Stimulated activated naive CD8-positive, alpha-beta T cell treated with anti-CD3 and anti-CD28 coated beads, Interleukin-15, Interleukin-2, amounts not matched to agents 100 ng/mL and 50 ng/mL, for 24 hours (primary cell): ENCODE data around the gene ASTN2.

Experiments used
- H3K27ac Mint-ChIP-seq: one replicate; pipeline ENCODE4 v1.8.0; 2021; ENCODE audit warnings: mild to moderate bottlenecking, mixed read lengths
- H3K27me3 Mint-ChIP-seq: one replicate; pipeline ENCODE4 v1.8.0; 2021; ENCODE audit warnings: mixed read lengths
- H3K36me3 Mint-ChIP-seq: one replicate; pipeline ENCODE4 v1.8.0; 2021; ENCODE audit warnings: low read depth, mixed read lengths
- H3K4me1 Mint-ChIP-seq: one replicate; pipeline ENCODE4 v1.8.0; 2021; ENCODE audit warnings: low read depth, mixed read lengths
- H3K4me3 Mint-ChIP-seq: one replicate; pipeline ENCODE4 v1.8.0; 2021; ENCODE audit warnings: mild to moderate bottlenecking, mixed read lengths
- H3K9me3 Mint-ChIP-seq: one replicate; pipeline ENCODE4 v1.8.0; 2021; ENCODE audit warnings: mixed read lengths

Gene ASTN2

GRCh38 chr9:116821633-116822229 is 593.1 kb downstream of the ASTN2 start:
- H3K4me1 Mint-ChIP-seq: no peaks in the 10 kb centered on the region
- H3K4me3 Mint-ChIP-seq: no peak overlapping the region
- no peaks in the 10 kb centered on the region for H3K27me3 Mint-ChIP-seq
- H3K9me3 Mint-ChIP-seq: no peaks in the 10 kb centered on the region
- H3K27ac Mint-ChIP-seq: no peak overlapping the region
- no peaks in the 10 kb centered on the region for H3K36me3 Mint-ChIP-seq

GRCh38 chr9:116819116-116819515 is 595.7 kb downstream of the ASTN2 start:
- no peaks in the 10 kb centered on the region for H3K27me3 Mint-ChIP-seq
- no peak overlapping the region for H3K27ac Mint-ChIP-seq
- H3K4me1 Mint-ChIP-seq: no peaks in the 10 kb centered on the region
- no peaks in the 10 kb centered on the region for H3K36me3 Mint-ChIP-seq
- no peaks in the 10 kb centered on the region for H3K9me3 Mint-ChIP-seq
- no peak overlapping the region for H3K4me3 Mint-ChIP-seq

DNA sequence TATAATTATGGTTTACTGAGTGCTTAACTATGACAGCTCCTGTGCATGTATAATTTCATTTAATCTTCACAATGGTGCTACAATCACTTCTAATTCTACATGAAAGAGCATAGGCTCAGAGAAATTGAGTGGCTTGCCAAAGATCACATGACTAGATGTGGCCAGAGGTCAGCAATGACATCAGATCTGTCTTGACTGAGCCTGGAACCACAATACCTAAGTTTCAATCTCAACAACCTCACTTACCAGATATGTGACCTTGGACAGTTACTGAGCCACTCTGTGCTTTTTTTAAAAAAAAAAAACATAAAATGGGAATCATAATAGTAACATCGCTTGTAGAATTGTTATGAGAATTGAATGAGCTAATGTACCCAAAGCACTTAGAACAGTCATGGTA is 597.1 kb downstream of the ASTN2 start:
- no peaks in the 10 kb centered on the region for H3K36me3 Mint-ChIP-seq
- H3K4me1 Mint-ChIP-seq: no peaks in the 10 kb centered on the region
- no peaks in the 10 kb centered on the region for H3K27me3 Mint-ChIP-seq
- no peaks in the 10 kb centered on the region for H3K9me3 Mint-ChIP-seq
- H3K27ac Mint-ChIP-seq: no peak overlapping the region
- H3K4me3 Mint-ChIP-seq: no peak overlapping the region

DNA sequence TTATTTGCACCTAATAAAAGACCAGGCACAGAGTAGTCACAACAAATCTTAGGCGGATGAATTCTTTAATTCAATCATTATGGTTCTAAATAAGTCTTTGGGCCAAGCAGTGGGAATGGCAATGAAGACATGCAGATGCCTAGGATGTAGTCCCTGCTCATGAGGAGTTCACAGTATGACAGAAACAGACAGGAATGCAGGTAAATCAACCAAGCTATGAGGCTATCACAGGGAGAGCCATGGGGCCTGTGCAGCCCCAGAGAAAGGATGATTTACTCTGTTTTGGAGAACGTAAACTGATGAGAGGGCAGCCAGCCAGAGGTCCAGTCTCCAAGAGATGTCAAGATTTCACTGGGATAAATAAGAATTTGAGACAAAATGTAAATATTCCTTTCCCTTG is 598.4 kb downstream of the ASTN2 start:
- H3K9me3 Mint-ChIP-seq: no peaks in the 10 kb centered on the region
- H3K27me3 Mint-ChIP-seq: peaks cover 6% of the 10 kb centered on the region
- no peak overlapping the region for H3K27ac Mint-ChIP-seq
- H3K4me3 Mint-ChIP-seq: no peak overlapping the region
- no peaks in the 10 kb centered on the region for H3K36me3 Mint-ChIP-seq
- no peaks in the 10 kb centered on the region for H3K4me1 Mint-ChIP-seq

GRCh38 chr9:116815835-116816234 is 599.0 kb downstream of the ASTN2 start:
- H3K27me3 Mint-ChIP-seq: peaks cover 6% of the 10 kb centered on the region
- no peak overlapping the region for H3K27ac Mint-ChIP-seq
- no peaks in the 10 kb centered on the region for H3K9me3 Mint-ChIP-seq
- no peaks in the 10 kb centered on the region for H3K36me3 Mint-ChIP-seq
- no peak overlapping the region for H3K4me3 Mint-ChIP-seq
- H3K4me1 Mint-ChIP-seq: no peaks in the 10 kb centered on the region

GRCh38 chr9:116813031-116813300 is 601.9 kb downstream of the ASTN2 start:
- H3K36me3 Mint-ChIP-seq: no peaks in the 10 kb centered on the region
- H3K27me3 Mint-ChIP-seq: peaks cover 6% of the 10 kb centered on the region
- H3K4me1 Mint-ChIP-seq: no peaks in the 10 kb centered on the region
- no peaks in the 10 kb centered on the region for H3K9me3 Mint-ChIP-seq
- no peak overlapping the region for H3K27ac Mint-ChIP-seq
- no peak overlapping the region for H3K4me3 Mint-ChIP-seq

DNA sequence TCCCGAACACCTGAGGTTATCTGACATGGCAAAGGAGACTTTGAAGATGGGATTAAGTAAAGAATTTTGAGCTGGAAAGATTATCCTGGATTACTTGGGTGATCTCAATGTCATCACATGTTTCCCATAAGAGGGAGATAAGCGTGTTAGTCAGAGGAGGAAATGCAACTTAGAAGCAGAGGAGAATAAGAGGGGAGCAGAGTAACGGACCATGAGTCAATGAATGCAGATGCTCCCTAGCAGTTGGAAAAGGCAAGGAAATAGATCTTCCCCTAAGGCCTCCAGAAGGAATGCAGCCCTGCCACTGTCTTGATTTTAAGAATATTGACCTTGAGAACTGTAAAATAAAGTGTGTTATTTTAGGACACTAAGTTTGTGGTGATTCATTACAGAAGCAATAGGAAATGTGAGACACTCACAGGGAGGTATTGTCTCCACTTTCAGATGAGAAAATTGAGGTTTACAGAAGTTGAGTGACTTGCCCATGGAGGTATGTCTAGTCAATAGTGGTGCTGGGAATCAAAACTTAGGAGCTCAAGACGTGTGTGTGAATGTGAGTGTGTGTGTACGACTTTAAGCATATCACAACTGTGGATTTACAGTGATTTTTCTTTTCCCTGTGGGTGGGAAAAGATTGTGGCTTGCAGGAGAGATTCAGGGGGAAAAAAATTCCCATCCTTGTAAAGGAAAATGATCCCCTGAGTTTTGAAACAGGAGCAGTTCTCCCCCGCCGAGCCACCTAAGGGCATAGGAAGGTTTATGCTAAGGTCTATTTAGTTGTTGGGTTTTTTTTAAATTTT is 602.4 kb downstream of the ASTN2 start:
- no peak overlapping the region for H3K4me3 Mint-ChIP-seq
- H3K27me3 Mint-ChIP-seq: peaks cover 6% of the 10 kb centered on the region
- H3K9me3 Mint-ChIP-seq: no peaks in the 10 kb centered on the region
- no peaks in the 10 kb centered on the region for H3K36me3 Mint-ChIP-seq
- no peaks in the 10 kb centered on the region for H3K4me1 Mint-ChIP-seq
- H3K27ac Mint-ChIP-seq: no peak overlapping the region

- Mint-ChIP-seq H3K27ac (no peak overlapping the region), H3K9me3 (no peaks in the 10 kb centered on the region), H3K36me3 (no peaks in the 10 kb centered on the region), H3K4me3 (no peak overlapping the region), H3K27me3 (peaks cover 6% of the 10 kb centered on the region), H3K4me1 (no peaks in the 10 kb centered on the region)
Observed at GRCh38 chr9:116809656-116810055, 605.2 kb downstream of the ASTN2 start.

- Mint-ChIP-seq H3K9me3 (no peaks in the 10 kb centered on the region), H3K4me3 (no peak overlapping the region), H3K4me1 (no peaks in the 10 kb centered on the region), H3K36me3 (no peaks in the 10 kb centered on the region), H3K27ac (no peak overlapping the region), H3K27me3 (no peaks in the 10 kb centered on the region)
Observed at GRCh38 chr9:116806075-116806474, 608.8 kb downstream of the ASTN2 start.

- peaks cover 4% of the 10 kb centered on the region for H3K9me3 Mint-ChIP-seq
- no peaks in the 10 kb centered on the region for H3K36me3 Mint-ChIP-seq
- H3K27me3 Mint-ChIP-seq: peaks cover 3% of the 10 kb centered on the region
- no peak overlapping the region for H3K27ac Mint-ChIP-seq
- H3K4me1 Mint-ChIP-seq: no peaks in the 10 kb centered on the region
- H3K4me3 Mint-ChIP-seq: no peak overlapping the region
Observed at GRCh38 chr9:116800885-116801284, 614.0 kb downstream of the ASTN2 start.

DNA sequence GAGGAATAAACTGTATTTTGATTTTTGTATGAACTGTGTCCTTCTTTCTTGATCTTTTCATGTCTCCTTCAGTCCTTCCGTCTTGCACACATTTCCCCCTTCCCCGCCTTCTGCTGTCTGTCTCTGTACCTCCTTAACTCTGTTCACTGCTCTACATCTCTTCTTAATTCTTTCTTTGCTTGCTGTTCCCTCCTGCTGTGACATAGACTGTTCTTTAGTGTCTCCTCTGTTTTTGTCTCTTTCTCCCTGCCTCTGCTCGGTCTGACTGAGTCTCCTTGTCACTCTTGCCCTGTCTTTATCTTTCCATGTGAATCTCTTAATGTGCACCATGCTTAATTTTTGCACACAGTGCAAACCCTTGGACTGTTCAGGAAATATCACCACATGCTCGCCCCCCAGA is 614.8 kb downstream of the ASTN2 start:
- no peaks in the 10 kb centered on the region for H3K4me1 Mint-ChIP-seq
- H3K27me3 Mint-ChIP-seq: peaks cover 3% of the 10 kb centered on the region
- H3K36me3 Mint-ChIP-seq: no peaks in the 10 kb centered on the region
- H3K27ac Mint-ChIP-seq: no peak overlapping the region
- peaks cover 4% of the 10 kb centered on the region for H3K9me3 Mint-ChIP-seq
- no peak overlapping the region for H3K4me3 Mint-ChIP-seq

- H3K4me3 Mint-ChIP-seq: no peak overlapping the region
- H3K4me1 Mint-ChIP-seq: no peaks in the 10 kb centered on the region
- H3K9me3 Mint-ChIP-seq: peaks cover 4% of the 10 kb centered on the region
- no peak overlapping the region for H3K27ac Mint-ChIP-seq
- H3K36me3 Mint-ChIP-seq: no peaks in the 10 kb centered on the region
- peaks cover 3% of the 10 kb centered on the region for H3K27me3 Mint-ChIP-seq
Observed at GRCh38 chr9:116798521-116798920, 616.3 kb downstream of the ASTN2 start.

DNA sequence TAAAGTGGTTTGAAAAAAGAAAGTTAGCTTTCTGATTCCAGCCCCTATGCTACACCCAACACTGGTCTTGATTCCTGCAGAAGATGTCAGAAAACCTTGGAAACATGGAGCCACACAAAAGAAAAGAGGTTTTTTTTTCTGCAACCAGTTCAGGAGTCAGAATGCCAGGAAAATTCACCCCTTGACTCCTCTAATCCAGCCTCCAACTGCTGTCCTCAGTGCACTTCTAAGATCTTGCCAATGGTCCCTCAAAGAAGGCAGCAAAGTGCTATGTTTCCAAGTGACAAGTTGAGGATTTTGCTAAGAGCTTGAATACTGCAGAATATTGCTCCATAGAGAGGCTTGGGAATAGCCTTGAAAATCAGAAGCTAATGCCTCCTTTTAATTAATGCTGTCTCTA is 617.6 kb downstream of the ASTN2 start:
- H3K27me3 Mint-ChIP-seq: peaks cover 3% of the 10 kb centered on the region
- H3K4me3 Mint-ChIP-seq: no peak overlapping the region
- no peaks in the 10 kb centered on the region for H3K4me1 Mint-ChIP-seq
- H3K27ac Mint-ChIP-seq: no peak overlapping the region
- H3K36me3 Mint-ChIP-seq: no peaks in the 10 kb centered on the region
- peaks cover 4% of the 10 kb centered on the region for H3K9me3 Mint-ChIP-seq

DNA sequence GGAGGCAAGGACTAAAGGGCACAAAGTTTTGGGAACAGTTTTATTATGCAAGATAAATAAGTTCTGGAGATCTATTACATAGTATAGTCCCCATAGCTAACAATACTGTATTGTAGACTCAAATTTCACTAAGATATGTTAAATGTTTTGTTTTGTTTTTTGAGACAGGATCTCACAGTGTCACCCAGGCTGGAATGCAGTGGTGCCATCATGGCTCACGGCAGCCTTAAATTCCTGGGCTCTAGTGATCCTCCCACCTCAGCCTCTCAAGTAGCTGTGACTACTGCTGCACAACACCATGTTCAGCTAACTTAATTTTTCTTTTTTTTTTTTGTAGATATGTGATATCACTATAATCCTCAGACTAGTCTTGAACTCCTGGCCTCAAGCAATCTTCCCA is 618.2 kb downstream of the ASTN2 start:
- no peak overlapping the region for H3K27ac Mint-ChIP-seq
- no peaks in the 10 kb centered on the region for H3K4me1 Mint-ChIP-seq
- H3K4me3 Mint-ChIP-seq: no peak overlapping the region
- peaks cover 4% of the 10 kb centered on the region for H3K9me3 Mint-ChIP-seq
- no peaks in the 10 kb centered on the region for H3K36me3 Mint-ChIP-seq
- H3K27me3 Mint-ChIP-seq: peaks cover 3% of the 10 kb centered on the region

DNA sequence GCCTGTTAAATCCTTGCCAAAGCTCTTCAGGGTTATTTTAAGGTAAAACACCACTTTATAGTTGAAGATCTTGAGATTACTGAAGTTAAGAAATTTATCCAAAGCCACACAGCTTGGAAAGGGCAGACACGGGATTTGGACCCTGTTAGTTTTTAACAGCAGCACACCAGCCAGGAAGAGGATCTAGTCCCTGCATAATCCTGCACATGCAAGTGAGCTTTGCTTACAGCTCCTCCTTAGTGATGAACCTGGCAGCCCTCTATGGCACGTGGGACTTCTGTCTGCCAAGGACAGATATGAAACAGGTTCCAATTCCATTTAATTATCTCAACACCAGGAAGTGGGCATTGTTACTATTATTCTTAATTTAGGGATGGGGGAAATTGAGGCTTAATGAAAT is 619.0 kb downstream of the ASTN2 start:
- Mint-ChIP-seq H3K4me1 (no peaks in the 10 kb centered on the region), H3K27me3 (peaks cover 1% of the 10 kb centered on the region), H3K9me3 (peaks cover 2% of the 10 kb centered on the region), H3K27ac (no peak overlapping the region), H3K36me3 (no peaks in the 10 kb centered on the region), H3K4me3 (no peak overlapping the region)

DNA sequence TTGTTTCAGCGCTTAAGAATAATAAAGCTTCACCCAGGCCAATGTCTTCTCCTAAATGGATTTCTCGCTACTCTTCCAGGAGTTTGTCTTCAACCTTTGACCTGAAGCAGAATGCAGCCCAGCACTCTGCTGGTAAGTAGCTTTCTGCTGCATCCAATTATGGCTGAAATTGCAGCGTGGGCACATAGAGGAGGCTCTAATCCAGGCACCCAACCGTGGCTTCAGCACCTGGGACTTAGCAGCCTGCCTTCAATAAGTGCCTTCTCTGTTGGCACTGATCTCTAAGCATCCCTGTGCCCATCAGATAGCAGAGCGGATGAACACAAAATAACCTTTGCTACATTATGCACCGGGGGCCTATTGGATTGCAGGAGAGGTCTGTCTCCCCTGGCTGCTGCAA is 622.6 kb downstream of the ASTN2 start:
- H3K9me3 Mint-ChIP-seq: no peaks in the 10 kb centered on the region
- H3K4me1 Mint-ChIP-seq: no peaks in the 10 kb centered on the region
- H3K27ac Mint-ChIP-seq: no peak overlapping the region

More for the DNA sequence above, 622.6 kb downstream of the ASTN2 start:
- Mint-ChIP-seq H3K36me3 (no peaks in the 10 kb centered on the region), H3K27me3 (peaks cover 4% of the 10 kb centered on the region), H3K4me3 (no peak overlapping the region)
